ENCODE results near the gene NCKAP5. TPM values are rescaled to one million over a fixed set of nuclear protein-coding genes. Genes with fewer than 3 reads are reported as not detected.

NCKAP5 gene
- total RNA-seq, 3 donors from 2014 or later (not counting 1 experiment from before 2014, with no cell fraction given), result 0.12 to 0.20 TPM; not detected in 1

GRCh38 chr2:133342286-133343017, 225.8 kb downstream of the NCKAP5 start:
- ATAC-seq (no peak), DNase-seq (no peak)
- TF ChIP-seq CTCF (IDR thresholded peaks at IDR 0.05), result no peak
- peaks cover 2% of the 10 kb centered on the region for H3K9me3 ChIP-seq (ENCODE audit: control insufficient read depth, insufficient read depth, low read length)
- H3K36me3 ChIP-seq (ENCODE audit: control insufficient read depth, insufficient read depth, low read length), result no peaks in the 10 kb centered on the region
- H3K4me1 ChIP-seq (ENCODE audit: control insufficient read depth, insufficient read depth, low read length), result no peaks in the 10 kb centered on the region
- Mint-ChIP-seq H3K27ac (no peak overlapping the region), H3K4me3 (no peak overlapping the region), H3K36me3 (no peaks in the 10 kb centered on the region), H3K4me1 (no peaks in the 10 kb centered on the region), H3K9me3 (peaks cover 11 to 13% of the 10 kb centered on the region in 2 donors), H3K27me3 (ENCODE audit: low read depth in 2 of 2) (no peaks in the 10 kb centered on the region)
- 71% methylated on average over 2 of the region's 2 CpGs for WGBS (ENCODE audit: insufficient coverage)
- intact Hi-C loops (cut with micrococcal nuclease), result no loop called here
- H3K4me3 ChIP-seq (ENCODE audit: low read length), result no peak overlapping the region
- H3K27ac ChIP-seq (ENCODE audit: low read length), result no peak overlapping the region
- no peaks in the 10 kb centered on the region for H3K27me3 ChIP-seq (ENCODE audit: control insufficient read depth, insufficient read depth, low read length)

GRCh38 chr2:133341575-133341974, 226.7 kb downstream of the NCKAP5 start:
- DNase-seq (no peak), ATAC-seq (no peak)
- 78% methylated on average over 2 of the region's 2 CpGs for WGBS (ENCODE audit: insufficient coverage)
- no peaks in the 10 kb centered on the region for H3K36me3 Mint-ChIP-seq
- no peaks in the 10 kb centered on the region for H3K27me3 Mint-ChIP-seq (ENCODE audit: low read depth in 2 of 2)
- Histone ChIP-seq H3K27me3 (ENCODE audit: control insufficient read depth, insufficient read depth, low read length) (no peaks in the 10 kb centered on the region), H3K9me3 (ENCODE audit: control insufficient read depth, insufficient read depth, low read length) (peaks cover 2% of the 10 kb centered on the region), H3K27ac (ENCODE audit: low read length) (no peak overlapping the region), H3K4me1 (ENCODE audit: control insufficient read depth, insufficient read depth, low read length) (no peaks in the 10 kb centered on the region), H3K4me3 (ENCODE audit: low read length) (no peak overlapping the region), H3K36me3 (ENCODE audit: control insufficient read depth, insufficient read depth, low read length) (no peaks in the 10 kb centered on the region)
- intact Hi-C loops (cut with micrococcal nuclease), result no loop called here
- no peak for TF ChIP-seq CTCF (IDR thresholded peaks at IDR 0.05)
- peaks cover 11 to 13% of the 10 kb centered on the region in 2 donors for H3K9me3 Mint-ChIP-seq
- H3K4me1 Mint-ChIP-seq, result no peaks in the 10 kb centered on the region
- no peak overlapping the region for H3K27ac Mint-ChIP-seq
- no peak overlapping the region for H3K4me3 Mint-ChIP-seq

- Histone ChIP-seq H3K4me1 (ENCODE audit: control insufficient read depth, insufficient read depth, low read length) (no peaks in the 10 kb centered on the region), H3K9me3 (ENCODE audit: control insufficient read depth, insufficient read depth, low read length) (no peaks in the 10 kb centered on the region), H3K27ac (ENCODE audit: low read length) (no peak overlapping the region), H3K27me3 (ENCODE audit: control insufficient read depth, insufficient read depth, low read length) (no peaks in the 10 kb centered on the region), H3K36me3 (ENCODE audit: control insufficient read depth, insufficient read depth, low read length) (no peaks in the 10 kb centered on the region), H3K4me3 (ENCODE audit: low read length) (no peak overlapping the region)
- Mint-ChIP-seq H3K27ac (no peak overlapping the region), H3K9me3 (no peaks in the 10 kb centered on the region), H3K27me3 (ENCODE audit: low read depth in 2 of 2) (no peaks in the 10 kb centered on the region), H3K4me1 (no peaks in the 10 kb centered on the region), H3K4me3 (no peak overlapping the region), H3K36me3 (no peaks in the 10 kb centered on the region)
- intact Hi-C loops (cut with micrococcal nuclease), result no loop called here
- no CpG with 5 or more reads among the region's 1 CpG for WGBS (ENCODE audit: insufficient coverage)
- no peak for DNase-seq
- ATAC-seq, result no peak
- no peak for TF ChIP-seq CTCF (IDR thresholded peaks at IDR 0.05)
Measured at GRCh38 chr2:133338224-133338623, 230.0 kb downstream of the NCKAP5 start.

- H3K4me1 ChIP-seq (ENCODE audit: control insufficient read depth, insufficient read depth, low read length), result no peaks in the 10 kb centered on the region
- H3K27me3 ChIP-seq (ENCODE audit: control insufficient read depth, insufficient read depth, low read length), result no peaks in the 10 kb centered on the region
- no peak for ATAC-seq
- TF ChIP-seq CTCF (IDR thresholded peaks at IDR 0.05), result no peak
- H3K27ac ChIP-seq (ENCODE audit: low read length), result no peak overlapping the region
- intact Hi-C loops (cut with micrococcal nuclease), result no loop called here
- Mint-ChIP-seq H3K4me1 (no peaks in the 10 kb centered on the region), H3K27me3 (ENCODE audit: low read depth in 2 of 2) (no peaks in the 10 kb centered on the region), H3K36me3 (no peaks in the 10 kb centered on the region), H3K4me3 (no peak overlapping the region), H3K27ac (no peak overlapping the region), H3K9me3 (no peaks in the 10 kb centered on the region)
- H3K36me3 ChIP-seq (ENCODE audit: control insufficient read depth, insufficient read depth, low read length), result no peaks in the 10 kb centered on the region
- no peak overlapping the region for H3K4me3 ChIP-seq (ENCODE audit: low read length)
- DNase-seq, result no peak
- 35% methylated on average over 2 of the region's 3 CpGs for WGBS (ENCODE audit: insufficient coverage)
- H3K9me3 ChIP-seq (ENCODE audit: control insufficient read depth, insufficient read depth, low read length), result no peaks in the 10 kb centered on the region
Measured at GRCh38 chr2:133334923-133335322, 233.3 kb downstream of the NCKAP5 start.
